Neutrophil (primary cell): ENCODE data around the gene ELMO1.
"Not testable (repeated sequence)": the region's sequence is repeated elsewhere in the genome, so short reads cannot be mapped to it uniquely, and the experiment has no call there.

Experiments used
- H3K27ac ChIP-seq: fragments of 200-600 bp; sonication (generic); 2 replicates; pipeline ENCODE4 v1.5.1; 2016; ENCODE audit warnings: mild to moderate bottlenecking, moderate library complexity
- H3K27me3 ChIP-seq: fragments of 200-600 bp; sonication (generic); 2 replicates; pipeline ENCODE4 v1.6.0; 2016; ENCODE audit warnings: mild to moderate bottlenecking
- H3K36me3 ChIP-seq: fragments of 200-600 bp; sonication (generic); 2 replicates; pipeline ENCODE4 v1.5.1; 2017
- H3K4me1 ChIP-seq, 2 experiments: fragments of 200-600 bp in 1 of 2; sonication (generic) in 1 of 2; 1 replicate in 1 of 2; 2 replicates in 1 of 2; pipeline versions ENCODE4 v1.5.1 to v1.6.1; 2013 to 2016; ENCODE audit warnings: low read depth in 1 of 2, low read length in 1 of 2, mild to moderate bottlenecking in 1 of 2, moderate library complexity in 1 of 2; ENCODE audit not compliant: control insufficient read depth in 1 of 2, insufficient read depth in 1 of 2
- H3K4me3 ChIP-seq, 2 experiments: fragments of 200-600 bp in 1 of 2; sonication (generic) in 1 of 2; 1 replicate in 1 of 2; 2 replicates in 1 of 2; pipeline ENCODE4 v1.5.1; 2013 to 2016; ENCODE audit warnings: low read depth in 1 of 2, low read length in 1 of 2, mild to moderate bottlenecking in 1 of 2, moderate library complexity in 1 of 2
- H3K9me3 ChIP-seq: fragments of 200-600 bp; sonication (generic); 2 replicates; pipeline ENCODE4 v1.5.1; 2016
- CTCF ChIP-seq: fragments of 200-600 bp; sonication (generic); IDR thresholded peaks from 2 replicates; pipeline ENCODE4 v1.5.1; 2016; ENCODE audit warnings: antibody characterized with exemption

Gene ELMO1

GRCh38 chr7:37142958-37143357, 305.7 kb downstream of the ELMO1 start:
- no peak for TF ChIP-seq CTCF
- no peaks in the 10 kb centered on the region for H3K36me3 ChIP-seq
- H3K27ac ChIP-seq: no peak overlapping the region
- no peaks in the 10 kb centered on the region for H3K9me3 ChIP-seq
- H3K27me3 ChIP-seq: no peaks in the 10 kb centered on the region
- no peak overlapping the region for H3K4me3 ChIP-seq
- no peaks in the 10 kb centered on the region for H3K4me1 ChIP-seq

GRCh38 chr7:37141742-37142141, 306.9 kb downstream of the ELMO1 start:
- Histone ChIP-seq H3K9me3 (no peaks in the 10 kb centered on the region), H3K36me3 (no peaks in the 10 kb centered on the region), H3K27ac (no peak overlapping the region), H3K4me3 (no peak overlapping the region), H3K27me3 (no peaks in the 10 kb centered on the region), H3K4me1 (no peaks in the 10 kb centered on the region)
- no peak for TF ChIP-seq CTCF

- not testable (repeated sequence) for H3K9me3 ChIP-seq, H3K4me1 ChIP-seq, H3K27me3 ChIP-seq, H3K27ac ChIP-seq, H3K4me3 ChIP-seq
- H3K36me3 ChIP-seq: peaks cover 30% of the 10 kb centered on the region
These were observed 314.8 kb downstream of the ELMO1 start for GRCh38 chr7:37133902-37134301.

- Histone ChIP-seq H3K9me3 (no peaks in the 10 kb centered on the region), H3K36me3 (peaks cover 30% of the 10 kb centered on the region), H3K4me3 (no peak overlapping the region), H3K4me1 (no peaks in the 10 kb centered on the region), H3K27me3 (no peaks in the 10 kb centered on the region), H3K27ac (no peak overlapping the region)
- no peak for TF ChIP-seq CTCF
These were observed 316.8 kb downstream of the ELMO1 start for GRCh38 chr7:37131855-37132254.

GRCh38 chr7:37129035-37129425, 319.6 kb downstream of the ELMO1 start:
- TF ChIP-seq CTCF: no peak
- H3K27me3 ChIP-seq: no peaks in the 10 kb centered on the region
- no peaks in the 10 kb centered on the region for H3K4me1 ChIP-seq
- H3K4me3 ChIP-seq: no peak overlapping the region
- H3K36me3 ChIP-seq: peaks cover 30% of the 10 kb centered on the region
- no peak overlapping the region for H3K27ac ChIP-seq
- H3K9me3 ChIP-seq: no peaks in the 10 kb centered on the region

GRCh38 chr7:37128327-37129034, 320.2 kb downstream of the ELMO1 start:
- Histone ChIP-seq H3K27ac (no peak overlapping the region), H3K4me1 (no peaks in the 10 kb centered on the region)
- no peak for TF ChIP-seq CTCF

More at GRCh38 chr7:37128327-37129034, 320.2 kb downstream of the ELMO1 start:
- Histone ChIP-seq H3K9me3 (no peaks in the 10 kb centered on the region), H3K4me3 (no peak overlapping the region), H3K27me3 (no peaks in the 10 kb centered on the region), H3K36me3 (peaks cover 30% of the 10 kb centered on the region)
